ENCODE results near the gene MBNL2. TPM values are rescaled to one million over a fixed set of nuclear protein-coding genes. Genes with fewer than 3 reads are reported as not detected.

MBNL2 gene
- total RNA-seq, 1 donor from 2014 or later = 80.0 TPM

DNA sequence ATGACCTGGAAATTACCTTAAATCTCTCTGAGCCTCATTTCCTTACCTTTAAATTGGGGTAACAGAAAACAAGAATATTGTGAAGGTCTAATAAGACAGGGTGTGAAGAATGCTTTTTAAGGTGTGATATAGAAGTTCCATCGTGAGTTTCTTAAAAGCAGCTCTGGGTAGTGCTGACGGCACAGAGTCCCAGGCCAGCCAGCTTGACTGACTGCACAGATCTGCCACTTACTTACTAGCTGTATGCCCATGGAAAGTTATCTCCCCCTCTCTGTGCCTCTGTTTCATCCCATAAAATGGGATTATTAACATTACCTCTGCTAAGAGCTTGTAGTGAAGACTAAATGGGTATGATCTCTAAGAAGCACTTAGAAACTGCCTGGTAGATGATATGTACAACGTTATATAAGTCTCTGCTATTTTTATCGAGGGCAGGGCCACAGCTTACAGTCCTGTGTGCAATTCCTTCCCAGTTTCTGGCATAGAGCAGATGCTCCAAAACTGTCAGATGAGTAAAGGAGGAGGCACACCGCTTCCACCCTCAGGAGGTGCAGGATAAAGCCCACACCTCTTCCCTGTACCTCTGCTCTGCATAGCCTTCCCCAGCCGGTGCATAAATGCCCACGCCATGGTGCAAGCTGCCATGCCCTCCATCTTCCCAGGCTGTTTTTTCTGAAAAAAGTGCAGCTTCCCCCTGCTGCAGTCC, 99.6 kb downstream of the MBNL2 start:
- no peak for DNase-seq (ENCODE audit: low spot score)

DNA sequence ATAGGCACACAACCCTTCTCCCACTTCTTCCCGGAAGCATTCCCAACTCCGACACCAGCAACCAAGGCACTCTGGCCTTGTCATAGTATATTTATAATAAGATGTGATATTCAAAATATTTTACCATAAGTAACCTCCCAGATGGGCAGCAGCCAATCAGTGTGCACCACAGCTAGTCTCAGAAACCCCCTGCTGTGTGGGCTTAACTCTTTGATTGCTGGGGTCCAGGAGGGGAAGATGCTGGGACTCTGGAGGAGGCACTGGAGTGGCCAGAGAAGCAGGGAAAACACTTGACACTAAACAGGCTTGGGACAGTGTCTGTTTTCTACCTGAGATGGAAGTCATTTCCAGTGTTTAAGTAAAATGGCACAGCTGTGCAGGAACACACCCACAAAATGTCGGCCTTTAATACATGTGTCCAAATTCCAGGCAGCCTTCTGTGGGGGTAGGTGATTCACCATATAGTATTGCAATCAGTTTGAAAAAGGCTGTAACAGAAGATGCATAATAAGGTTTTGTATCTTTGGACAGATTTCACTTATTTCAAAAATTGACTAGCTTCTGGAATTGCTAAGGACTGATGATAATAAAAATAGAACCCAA, 100.7 kb downstream of the MBNL2 start:
- DNase-seq (ENCODE audit: low spot score) = no peak

DNA sequence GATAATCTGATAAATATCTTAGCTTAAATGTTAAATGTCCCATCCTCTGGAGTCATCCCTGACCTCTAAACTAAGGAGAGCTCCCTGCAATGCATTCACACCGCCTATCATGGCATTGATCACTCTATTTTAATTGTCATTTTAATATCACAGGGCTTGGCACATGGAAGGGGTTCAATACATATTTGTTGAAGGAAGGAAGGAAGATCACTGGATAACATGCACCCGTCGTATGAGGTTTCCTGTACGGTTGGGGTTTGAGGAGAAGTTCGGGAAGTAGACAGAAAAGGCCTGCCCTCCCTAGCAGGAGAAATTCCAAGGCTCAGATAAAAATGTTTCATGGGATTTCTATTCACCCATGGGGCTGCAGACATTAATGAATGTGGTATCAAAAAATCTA, 102.0 kb downstream of the MBNL2 start:
- DNase-seq (ENCODE audit: low spot score) = no peak

DNA sequence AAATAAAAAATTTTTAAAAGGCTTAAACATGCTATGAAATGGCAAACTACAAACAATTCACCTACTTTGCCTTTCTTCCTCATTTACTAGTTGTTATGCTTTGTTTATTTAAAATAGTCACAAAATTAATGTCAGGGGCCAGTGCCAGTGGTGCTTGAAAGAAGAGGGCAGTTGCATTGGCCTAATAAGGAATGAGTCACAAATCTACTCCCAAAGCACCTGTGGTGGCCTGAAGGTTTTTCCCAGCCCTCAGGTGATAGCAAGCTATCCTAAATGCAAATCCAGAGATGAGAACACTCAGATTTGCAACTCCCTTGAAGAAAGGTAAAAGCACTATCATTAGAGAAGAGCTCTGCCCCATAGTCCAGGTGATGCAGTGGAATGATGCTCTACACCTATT, 103.6 kb downstream of the MBNL2 start:
- DNase-seq (ENCODE audit: low spot score) = no peak

DNA sequence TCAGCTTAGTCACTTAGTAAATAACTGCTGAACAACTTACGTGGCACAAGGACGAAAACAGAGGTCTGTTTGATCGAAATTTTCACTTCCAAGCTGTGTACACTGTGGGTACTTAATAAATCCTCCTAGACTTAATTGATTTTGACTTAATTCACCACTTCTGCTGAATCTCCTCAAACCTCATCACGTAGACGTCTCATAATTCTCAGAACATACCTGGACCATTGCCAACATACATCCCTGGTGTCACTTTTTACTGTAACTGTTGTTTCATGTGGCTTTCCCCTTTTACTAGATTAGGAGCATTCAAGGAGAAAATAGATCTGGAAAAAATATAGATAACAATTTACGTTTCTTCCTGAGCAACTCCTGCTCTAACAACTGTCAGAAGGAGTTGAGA, 105.0 kb downstream of the MBNL2 start:
- DNase-seq (ENCODE audit: low spot score) = no peak

DNA sequence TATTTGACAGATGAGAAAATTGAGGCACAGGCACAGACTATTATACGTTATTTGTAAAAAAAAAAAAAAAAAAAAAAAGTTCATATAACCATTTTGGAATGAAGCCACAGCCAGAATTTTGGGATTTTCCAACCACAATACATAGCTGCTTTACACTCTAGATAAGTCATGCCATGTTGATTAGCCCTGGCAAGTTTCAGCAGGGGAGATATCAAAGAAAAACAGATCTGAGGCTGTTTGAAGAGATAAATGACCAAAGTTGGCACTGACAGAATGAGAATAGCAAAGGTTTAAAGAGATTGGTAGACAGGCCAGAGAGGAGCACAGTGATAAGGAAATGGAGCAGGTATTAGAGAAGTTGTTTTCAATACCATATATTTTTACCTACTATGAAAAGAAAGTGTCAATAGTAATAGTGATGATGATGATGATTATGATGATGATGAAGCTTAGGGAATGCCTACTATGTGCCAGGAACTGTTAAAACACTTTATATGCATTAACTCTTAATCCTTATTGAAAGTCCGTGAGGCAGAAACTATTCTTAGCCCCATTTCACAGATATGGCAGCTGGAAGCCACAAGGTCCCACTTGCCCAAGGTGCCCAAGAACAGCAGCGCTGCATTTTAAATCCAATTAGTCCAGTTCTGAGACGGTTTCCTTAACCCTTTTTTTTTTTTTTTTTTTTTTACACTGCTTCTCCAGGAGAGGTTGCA, 105.5 kb downstream of the MBNL2 start:
- DNase-seq (ENCODE audit: low spot score) = no peak

DNA sequence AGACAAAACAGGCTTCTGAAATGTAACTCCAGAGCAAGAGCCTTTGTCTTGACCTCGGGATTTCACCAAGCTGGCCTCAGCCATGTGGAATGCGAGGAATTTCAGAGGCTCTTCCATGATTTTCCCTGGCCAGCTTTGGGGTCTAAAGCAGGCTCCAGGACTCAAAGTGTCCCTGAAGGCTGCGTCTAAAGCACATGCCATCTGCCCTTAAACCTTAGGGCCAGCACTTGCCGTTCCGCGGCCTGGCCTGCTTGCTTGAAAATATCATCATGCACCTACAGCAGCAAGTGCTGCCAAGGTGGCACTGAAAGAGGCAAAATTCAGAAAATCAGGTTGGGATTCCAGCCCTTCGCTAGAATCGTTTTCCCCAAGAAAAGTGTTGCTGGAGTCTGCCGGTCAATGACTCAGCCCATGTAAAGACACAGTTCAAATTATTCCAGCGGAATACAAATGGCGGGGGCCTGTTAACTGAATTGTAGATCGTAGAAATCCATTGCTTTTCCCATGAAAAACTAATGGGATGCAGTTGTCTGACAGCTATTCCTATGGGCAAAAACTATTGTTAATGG, 106.2 kb downstream of the MBNL2 start:
- no peak for DNase-seq (ENCODE audit: low spot score)

DNA sequence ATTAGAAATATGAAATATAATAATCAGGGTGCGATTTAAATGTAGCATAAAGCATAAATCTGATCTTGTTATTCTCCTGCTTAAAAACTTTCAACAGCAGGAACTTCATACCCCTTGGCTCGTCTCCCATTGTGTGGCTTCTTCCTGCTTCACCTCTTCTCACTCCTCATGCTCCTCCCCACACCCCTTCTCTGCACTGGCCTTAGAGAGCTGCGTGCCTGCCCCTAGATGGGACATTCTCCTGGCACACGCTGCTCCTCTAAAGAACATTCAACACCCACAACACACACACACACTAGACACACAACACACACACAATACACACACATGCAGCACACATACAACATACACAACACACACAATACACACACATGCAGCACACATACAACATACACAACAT, 107.2 kb downstream of the MBNL2 start:
- DNase-seq (ENCODE audit: low spot score) = no peak

DNA sequence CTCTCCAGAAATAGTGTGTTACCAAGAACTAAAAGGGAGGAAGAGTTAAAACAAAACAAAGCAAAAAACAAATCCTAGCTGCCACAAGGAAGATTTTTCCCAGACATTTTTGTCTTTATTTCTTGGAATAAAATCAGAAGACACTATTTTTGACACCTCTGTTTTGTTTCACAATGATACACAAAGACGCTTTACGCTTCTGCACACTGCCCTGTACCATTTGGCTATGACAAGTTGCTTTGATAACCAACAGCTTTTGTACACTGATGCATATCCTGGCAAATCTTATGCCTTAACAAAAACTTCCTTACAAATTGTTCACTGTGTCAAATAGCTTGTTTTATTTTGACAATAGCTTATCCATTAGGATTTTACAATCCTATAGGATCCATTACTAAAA, 108.3 kb downstream of the MBNL2 start:
- DNase-seq (ENCODE audit: low spot score) = no peak

DNA sequence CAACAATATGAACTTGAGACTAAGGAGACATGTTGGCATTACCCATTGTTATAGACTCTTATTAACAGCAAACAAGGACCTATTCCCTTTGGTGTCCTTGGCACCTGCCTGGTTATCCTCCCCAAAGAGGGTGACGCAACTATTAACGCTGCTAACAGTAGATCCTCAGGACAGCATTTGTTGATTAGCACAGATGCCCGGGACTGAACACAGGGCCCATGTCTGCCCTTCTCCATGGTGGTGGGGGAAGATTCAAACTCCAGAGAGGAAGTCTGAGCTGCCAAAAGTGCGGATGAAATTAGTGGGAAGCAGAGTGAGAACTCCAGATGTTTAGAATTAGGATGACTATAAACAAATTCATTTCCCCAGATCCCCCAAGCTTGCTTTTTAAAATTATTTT, 110.6 kb downstream of the MBNL2 start:
- no peak for DNase-seq (ENCODE audit: low spot score)

DNA sequence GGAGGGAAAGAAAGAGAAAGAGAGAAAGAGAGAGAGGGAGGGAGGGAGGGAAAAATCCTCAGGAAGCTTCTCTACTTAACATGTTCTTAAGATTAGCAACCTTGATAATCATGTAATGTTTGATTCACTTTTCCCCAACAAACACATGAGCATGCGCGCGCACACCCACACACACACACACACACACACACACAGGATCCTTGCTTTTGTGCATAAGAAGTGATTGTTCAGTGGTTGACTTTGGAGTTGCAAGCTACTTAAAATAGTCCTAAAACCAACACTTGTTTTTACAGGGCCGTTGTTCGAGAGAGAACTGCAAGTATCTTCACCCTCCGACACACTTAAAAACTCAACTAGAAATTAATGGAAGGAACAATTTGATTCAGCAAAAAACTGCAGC, 111.8 kb downstream of the MBNL2 start:
- DNase-seq (ENCODE audit: low spot score) = no peak

DNA sequence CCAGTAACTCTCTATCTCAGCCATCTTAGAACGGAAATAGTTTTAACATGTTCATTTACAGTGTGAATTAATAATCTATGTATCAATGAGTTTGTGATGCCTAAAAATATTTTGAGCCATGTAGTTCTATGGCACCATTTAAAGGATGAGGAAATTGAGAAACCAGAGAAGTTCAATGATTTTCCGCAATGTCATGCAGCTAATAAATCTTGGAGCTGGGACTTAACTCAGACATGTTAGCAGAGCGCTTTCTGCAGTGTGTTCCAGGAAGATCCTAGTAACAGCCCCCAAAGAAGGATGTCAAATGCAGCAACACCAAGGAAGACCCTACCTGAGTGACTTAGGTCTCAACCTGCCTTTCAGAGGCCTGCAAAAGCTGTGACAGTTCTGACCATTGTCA, 112.6 kb downstream of the MBNL2 start:
- no peak for DNase-seq (ENCODE audit: low spot score)

DNA sequence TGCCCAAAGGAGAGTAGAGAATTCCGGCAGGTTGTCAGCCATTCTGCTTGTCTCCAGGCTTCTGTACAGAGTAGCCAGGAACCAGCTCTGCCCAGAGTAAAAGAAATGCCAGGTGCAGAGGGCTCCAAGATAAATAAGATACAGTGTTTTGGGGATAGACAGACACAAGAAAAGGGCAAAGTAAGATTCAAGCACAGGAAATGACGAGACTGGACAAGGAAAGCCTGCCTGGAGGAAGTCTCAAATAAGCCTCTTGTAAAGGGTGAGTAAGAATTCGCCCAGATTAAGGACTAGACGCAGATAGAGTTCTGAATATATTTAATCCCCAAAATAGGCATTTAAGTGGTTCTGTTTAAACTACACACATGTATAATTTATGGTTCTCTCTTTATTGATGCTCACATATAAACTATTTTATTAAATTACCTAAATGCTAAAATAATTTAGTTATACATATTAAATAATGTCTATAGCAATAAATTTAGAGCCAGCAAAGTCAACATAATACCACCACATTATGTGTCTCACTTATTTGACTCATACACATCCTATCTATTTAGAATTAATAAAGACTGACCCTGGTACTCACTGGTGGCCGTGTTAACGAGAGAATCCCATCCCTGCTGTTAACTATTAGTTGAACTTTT, 113.5 kb downstream of the MBNL2 start:
- DNase-seq (ENCODE audit: low spot score) = no peak

DNA sequence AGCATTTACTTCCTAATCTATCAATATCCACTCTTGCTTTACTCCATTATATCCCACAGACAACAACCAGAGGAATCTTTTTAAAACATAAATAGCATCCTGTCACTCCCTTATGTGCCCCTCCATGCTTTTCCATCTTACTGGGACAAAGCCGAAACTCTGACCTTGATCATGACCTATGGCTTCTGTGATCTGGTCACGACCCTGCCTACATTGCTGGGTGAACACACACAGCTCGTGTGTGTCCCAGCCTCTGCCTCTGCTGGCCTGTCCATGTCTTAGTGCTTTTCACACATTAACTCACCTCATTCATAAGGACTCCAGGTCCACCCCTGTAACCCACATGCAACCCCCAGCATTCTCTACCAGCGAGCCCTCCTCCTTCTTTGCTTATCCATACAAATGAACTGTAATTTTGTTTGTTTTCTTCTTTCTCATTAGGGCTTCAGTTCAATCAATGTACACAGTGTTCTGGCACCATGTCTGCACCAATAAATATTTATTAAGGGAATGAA, 115.9 kb downstream of the MBNL2 start:
- DNase-seq (ENCODE audit: low spot score) = no peak

DNA sequence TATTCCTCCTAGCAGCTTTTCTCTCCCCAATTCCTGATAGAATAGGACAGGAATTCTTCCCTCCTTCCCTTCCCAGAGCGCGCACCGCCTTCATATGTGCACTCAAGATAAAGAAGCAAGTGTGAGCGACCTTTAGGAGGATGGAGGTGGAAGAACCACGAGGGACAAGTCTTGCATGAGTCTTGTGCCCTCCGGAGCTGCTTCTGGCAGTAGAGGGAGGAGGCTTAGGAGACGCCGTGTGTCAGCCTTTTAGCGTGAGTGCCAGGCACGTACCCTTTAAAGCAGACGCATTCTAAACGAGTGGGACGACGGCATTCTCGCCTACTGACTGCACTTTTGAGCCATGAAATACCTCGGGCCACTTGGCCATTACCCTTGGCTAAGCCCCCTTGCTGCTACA, 116.4 kb downstream of the MBNL2 start:
- DNase-seq (ENCODE audit: low spot score) = no peak

DNA sequence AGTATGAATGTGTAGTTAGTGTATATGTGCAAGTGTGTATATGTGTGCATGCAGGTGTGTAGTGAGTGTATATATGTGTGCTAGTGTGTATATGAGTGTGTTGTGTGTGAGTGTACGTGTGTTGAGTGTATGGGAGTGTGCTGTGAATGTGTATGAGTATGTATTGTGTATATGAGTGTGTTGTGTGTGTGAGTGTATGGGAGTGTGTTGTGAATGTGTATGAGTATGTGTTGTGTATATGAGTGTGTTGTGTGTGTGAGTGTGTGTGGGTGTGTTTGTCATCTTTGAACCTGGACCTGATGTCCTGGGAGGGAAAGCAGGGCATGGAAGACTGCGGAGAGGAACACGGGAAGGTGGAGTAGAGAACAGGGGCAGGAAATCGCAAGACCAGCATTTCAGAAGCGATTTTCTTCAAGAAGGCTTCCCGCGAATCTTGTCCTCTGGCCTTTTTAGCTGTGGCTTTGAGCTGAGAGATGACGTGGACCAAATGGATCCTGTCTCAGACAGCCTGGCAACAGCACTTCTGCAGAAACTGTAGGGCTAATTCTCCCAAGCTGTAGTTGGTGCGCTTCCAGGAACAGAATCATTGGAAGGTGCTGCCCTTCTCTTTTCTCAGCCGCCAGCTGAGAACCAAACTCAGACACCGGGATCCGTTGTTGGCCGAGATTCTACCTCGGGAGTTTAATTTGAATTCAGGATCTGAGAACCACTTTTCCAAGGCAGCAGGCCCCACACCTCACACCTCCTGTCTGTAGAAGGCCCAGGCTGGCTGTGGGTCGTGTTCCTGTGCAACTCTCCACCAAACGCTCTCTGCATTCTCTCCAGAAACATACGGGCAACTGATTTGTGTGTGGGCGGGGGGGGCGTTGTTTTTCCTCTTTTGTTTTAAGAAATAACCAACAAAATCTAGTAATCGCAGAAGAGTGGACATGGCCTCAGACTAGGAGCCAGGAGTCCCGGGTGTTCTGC, 117.2 kb downstream of the MBNL2 start:
- no peak for DNase-seq (ENCODE audit: low spot score)

DNA sequence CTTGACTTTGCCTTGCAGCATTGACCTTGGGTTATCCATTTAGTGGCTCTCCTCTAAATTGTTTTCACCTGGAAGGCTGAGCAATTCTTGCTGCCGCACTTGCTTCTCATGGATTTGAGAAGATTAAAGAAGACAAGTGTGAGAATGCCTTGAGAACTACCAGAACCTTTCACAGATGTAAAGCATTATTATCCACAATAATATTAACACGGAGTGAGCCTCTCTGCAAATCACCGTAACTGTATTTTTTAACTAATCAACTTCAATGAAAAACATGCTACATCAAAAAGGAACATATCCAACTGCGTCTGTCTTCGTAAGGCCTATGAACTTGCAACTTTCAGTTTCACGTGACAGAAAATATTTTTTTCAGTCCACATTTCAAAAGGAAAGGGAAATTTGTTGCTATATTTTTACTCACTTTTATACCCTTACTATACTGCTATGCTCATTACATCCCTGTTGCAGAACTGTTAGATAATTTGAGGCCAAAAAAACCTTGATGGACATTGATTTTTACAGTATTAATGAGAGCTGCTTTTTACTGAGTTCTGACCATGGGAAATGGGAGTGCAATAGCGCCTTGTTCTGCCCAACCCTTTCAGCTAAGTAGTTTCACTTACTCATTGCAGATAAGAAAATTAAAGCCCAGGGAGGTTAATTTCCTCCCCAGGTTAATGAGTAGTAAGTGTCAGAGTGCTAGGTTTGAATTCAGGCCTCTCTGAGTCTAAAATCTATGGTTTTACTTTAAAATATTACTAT, 118.0 kb downstream of the MBNL2 start:
- DNase-seq (ENCODE audit: low spot score) = no peak

DNA sequence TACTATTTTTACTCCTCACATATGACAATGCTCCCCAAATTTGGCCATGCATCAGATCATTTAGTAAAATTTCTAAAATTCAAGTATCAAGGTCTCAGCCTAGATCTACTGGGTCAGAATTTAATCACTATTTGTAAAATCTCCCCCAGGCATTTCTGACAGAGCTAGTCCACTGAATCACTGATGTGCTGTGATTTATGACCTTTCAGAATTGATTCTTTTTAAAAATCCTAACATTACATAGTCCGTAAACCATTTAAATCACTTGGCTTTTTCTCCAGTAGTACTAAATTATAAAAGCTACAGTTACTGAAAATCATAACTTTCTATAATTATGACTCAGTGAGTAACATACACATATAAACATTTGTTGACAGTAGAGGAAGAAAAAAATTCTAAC, 119.0 kb downstream of the MBNL2 start:
- no peak for DNase-seq (ENCODE audit: low spot score)

DNA sequence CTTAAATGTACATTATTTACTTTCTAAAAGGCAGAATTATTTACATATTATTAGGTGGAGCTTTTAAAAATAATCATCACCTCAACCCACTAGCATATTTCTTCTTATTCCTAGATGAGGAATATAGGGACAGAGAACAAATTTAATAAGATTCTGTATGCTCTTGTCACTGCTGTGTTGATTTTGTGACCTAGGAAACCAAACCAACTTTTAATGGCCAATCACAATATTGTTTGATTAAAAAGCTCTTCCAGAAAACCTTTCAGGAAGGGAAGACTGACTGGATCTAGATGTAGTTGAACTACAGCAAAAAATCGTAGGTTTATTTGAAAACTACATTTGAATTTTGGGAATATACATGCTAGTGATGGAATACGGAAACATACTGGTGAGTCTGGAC, 120.0 kb downstream of the MBNL2 start:
- DNase-seq (ENCODE audit: low spot score) = no peak

DNA sequence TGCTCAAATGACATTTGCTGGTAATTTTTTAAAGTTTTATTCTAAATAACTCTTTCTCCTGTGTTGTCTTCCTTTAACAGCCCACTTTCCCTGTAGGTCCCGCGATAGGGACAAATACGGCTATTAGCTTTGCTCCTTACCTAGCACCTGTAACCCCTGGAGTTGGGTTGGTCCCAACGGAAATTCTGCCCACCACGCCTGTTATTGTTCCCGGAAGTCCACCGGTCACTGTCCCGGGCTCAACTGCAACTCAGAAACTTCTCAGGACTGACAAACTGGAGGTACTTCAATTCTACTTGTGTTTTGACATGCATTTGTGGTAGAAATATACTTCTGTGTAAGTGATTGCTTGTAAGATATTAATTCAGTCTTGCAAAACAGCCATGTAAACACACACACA, 120.8 kb downstream of the MBNL2 start:
- DNase-seq (ENCODE audit: low spot score) = no peak
